GM13977 (cell line): ENCODE measurements around the gene SMARCA2.

Experiments used
- DNase-seq: peaks from one replicate; pipeline ENCODE4 v3.0.0; 2012; ENCODE audit warnings: low spot score
- in situ Hi-C: fragments of 300-500 bp; cut with MboI; formaldehyde crosslinking; loops from one replicate; pipeline ENCODE4 v1.12.0; 2022; ENCODE audit warnings: low sequenced_read_pairs, low pct_unique_long_range_greater_than_20kb, mixed read lengths, inconsistent platforms; ENCODE audit not compliant: unreplicated experiment
- TF ChIP-seq, protein P1 (sequence below): IDR thresholded peaks from 2 replicates; pipeline ENCODE4 v1.5.1; 2012; ENCODE audit warnings: mild to moderate bottlenecking, control low read depth; ENCODE audit not compliant: insufficient read depth; ENCODE audit errors: extremely low read depth, missing control alignments

Gene SMARCA2

GRCh38 chr9:2119566-2119965, 104.4 kb downstream of the SMARCA2 start:
- in situ Hi-C loops, result no loop called here
- TF ChIP-seq, protein P1, sequence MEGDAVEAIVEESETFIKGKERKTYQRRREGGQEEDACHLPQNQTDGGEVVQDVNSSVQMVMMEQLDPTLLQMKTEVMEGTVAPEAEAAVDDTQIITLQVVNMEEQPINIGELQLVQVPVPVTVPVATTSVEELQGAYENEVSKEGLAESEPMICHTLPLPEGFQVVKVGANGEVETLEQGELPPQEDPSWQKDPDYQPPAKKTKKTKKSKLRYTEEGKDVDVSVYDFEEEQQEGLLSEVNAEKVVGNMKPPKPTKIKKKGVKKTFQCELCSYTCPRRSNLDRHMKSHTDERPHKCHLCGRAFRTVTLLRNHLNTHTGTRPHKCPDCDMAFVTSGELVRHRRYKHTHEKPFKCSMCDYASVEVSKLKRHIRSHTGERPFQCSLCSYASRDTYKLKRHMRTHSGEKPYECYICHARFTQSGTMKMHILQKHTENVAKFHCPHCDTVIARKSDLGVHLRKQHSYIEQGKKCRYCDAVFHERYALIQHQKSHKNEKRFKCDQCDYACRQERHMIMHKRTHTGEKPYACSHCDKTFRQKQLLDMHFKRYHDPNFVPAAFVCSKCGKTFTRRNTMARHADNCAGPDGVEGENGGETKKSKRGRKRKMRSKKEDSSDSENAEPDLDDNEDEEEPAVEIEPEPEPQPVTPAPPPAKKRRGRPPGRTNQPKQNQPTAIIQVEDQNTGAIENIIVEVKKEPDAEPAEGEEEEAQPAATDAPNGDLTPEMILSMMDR, result no peak
- no peak for DNase-seq

DNA sequence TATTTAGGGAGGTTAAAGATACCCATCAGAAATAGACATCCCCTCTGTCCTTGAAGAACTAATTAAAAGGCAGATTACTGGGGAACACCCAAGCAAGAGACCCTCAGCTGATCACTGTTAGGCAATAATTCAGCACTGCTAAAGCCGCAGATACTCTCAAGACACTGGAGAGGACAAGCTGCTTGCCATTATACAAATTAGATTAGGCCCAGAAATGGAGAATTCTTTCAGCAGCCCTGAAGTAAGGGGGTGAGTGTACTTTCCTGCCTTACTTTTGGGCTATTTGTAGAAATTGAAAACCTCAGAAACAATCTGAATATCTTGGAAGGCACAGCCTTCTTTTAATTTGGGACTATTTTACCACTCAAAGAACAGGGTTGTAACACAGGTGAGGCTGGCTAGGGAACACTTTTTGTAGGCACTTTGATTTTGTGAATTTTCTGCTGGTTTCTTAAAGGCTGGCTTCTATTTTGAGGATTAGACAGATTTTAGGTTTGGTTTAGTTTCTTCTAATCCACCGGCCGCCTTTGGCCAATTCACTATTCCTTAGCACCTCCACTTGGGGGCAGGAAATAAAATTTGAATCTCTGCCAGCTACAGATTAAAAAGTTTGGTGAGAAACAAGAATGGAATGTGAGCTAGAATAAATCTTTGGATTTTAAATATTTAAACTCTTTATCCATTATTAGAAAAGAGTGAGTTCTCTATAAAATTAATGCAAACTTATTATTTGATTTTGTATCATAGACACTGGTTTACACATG, 106.0 kb downstream of the SMARCA2 start:
- TF ChIP-seq, protein P1, result no peak
- DNase-seq, result no peak
- in situ Hi-C loops, result no loop called here

GRCh38 chr9:2122299-2122698, 107.2 kb downstream of the SMARCA2 start:
- TF ChIP-seq, protein P1, result no peak
- no peak for DNase-seq
- in situ Hi-C loops, result no loop called here

DNA sequence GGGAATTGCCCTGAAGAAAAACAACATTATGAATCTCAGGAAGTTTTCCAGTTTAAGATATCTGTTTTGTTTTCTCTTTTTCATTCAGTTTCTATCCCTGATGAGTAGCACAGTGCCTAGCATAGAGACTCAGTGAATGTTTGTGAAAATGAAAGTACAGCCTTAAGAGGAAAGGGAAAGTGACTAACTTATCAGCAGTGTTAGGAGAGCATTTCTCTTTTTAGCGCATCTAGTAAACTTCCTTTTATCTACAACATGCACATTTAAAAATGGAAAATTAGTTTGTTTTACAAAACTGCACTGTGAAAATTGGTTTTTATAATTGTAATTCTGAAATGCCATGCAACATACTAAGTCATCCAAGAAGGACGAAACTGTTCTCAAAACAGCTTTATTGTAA, 110.8 kb downstream of the SMARCA2 start:
- peak; percentile 21 for DNase-seq
- in situ Hi-C loops, result no loop called here
- TF ChIP-seq, protein P1, result no peak

DNA sequence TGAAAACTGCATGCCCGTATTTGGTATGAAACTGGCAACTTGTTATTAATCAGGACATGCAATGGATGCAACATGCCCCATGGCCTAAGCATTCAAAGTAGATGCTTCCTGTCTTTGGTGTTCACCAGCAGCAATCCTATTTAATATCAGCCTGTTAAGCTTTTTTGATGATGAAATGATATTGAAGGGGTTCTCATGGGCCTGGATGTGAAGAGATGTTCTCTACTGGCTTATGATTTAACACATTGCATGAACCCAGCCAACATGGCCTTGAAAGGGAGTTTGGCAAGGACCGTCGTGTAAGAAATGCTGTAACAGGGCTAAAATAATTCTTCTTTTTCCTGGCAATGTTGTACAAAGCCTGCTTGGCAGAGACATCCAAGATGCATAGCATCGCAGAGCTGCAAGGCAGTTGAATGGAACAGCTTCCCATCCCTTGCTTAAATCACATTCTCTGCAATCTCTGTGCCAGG, 111.2 kb downstream of the SMARCA2 start:
- in situ Hi-C loops, result no loop called here
- no peak for DNase-seq
- TF ChIP-seq, protein P1, result no peak

GRCh38 chr9:2127486-2127885, 112.3 kb downstream of the SMARCA2 start:
- in situ Hi-C loops, result no loop called here
- DNase-seq, result no peak
- TF ChIP-seq, protein P1, result no peak
